HG03175 (cell line): Measurements from ENCODE around the gene SLC52A1.
"Not testable (repeated sequence)": the region's sequence is repeated elsewhere in the genome, so short reads cannot be mapped to it uniquely, and the experiment has no call there.

Source experiments
- ATAC-seq: cut with Tn5 transposase; IDR thresholded peaks from one replicate; pipeline ENCODE4 v1.9.1; 2021; ENCODE audit warnings: mild to moderate bottlenecking, moderate library complexity; ENCODE audit not compliant: unreplicated experiment

The SLC52A1 gene

DNA sequence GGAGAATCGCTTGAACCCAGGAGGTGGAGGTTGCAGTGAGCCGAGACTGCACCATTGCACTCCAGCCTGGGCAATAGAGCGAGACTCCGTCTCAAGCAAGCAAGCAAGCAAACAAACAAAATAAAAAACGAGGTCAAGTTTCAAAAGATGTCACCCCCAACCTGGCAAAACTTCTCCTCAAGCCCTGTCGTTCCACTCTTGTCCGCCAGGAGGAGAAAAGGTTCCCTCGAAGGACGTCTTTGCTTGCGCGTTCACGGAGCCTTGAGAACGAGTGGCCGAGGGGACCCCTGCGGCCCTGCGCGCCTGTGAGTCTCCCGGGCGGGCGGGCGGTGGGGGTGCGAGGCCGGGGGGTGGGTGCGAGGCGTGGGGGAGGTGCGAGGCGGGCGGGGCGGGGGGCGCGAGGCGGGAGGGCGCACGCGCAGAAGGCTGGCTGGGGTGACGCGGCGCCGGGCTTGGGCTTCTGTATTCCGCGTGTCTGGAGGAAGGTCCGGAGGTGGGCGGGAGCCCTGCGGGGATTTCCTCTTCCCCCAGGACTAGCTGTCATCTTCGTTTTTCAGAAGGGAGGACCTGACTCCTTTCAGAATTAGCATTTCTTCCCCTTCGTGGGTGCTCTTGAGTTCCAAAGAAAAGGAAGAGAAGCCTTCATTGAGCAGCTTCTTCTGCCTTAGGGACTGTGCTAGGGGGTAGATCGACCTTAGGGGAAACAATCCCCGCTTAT, 3.7 kb downstream of the SLC52A1 start:
- ATAC-seq, result no peak

DNA sequence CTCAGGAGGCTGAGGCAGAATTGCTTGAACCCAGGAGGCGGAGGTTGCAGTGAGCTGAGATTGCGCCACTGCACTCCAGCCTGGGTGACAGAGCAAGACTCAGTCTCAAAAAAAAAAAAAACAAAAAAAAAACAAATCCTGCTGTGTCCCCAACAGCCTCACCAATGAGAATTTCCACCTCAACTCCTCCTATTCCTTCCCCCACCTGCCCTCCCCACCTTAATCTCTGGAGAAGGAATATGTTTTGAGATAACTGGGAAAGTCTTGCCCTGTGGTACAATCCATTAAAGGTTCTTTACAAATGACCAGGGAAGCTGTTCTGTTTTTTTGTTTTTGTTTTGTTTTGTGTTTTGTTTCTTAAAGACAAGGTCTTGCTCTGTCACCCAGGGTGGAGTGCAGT, 5.1 kb downstream of the SLC52A1 start:
- ATAC-seq, result not testable (repeated sequence)

DNA sequence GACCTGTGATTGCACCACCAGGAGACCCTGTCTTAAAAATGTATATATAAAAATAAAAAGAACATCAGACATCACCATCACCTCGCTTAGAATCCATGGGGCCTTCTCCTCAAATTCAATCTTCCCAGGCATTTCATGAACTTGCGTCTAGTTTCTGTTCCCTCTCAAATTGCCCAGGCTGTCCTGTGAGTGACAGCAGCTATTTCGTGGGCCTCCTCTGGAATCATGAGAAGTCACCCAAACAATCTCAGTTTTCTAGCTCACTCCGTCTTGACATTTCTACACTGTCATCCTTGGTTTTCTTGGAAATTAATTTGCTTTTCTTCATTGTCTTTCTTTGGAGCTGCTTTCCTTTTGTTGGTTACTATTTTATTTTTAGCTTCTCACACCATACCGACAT, 7.3 kb downstream of the SLC52A1 start:
- ATAC-seq, result no peak

DNA sequence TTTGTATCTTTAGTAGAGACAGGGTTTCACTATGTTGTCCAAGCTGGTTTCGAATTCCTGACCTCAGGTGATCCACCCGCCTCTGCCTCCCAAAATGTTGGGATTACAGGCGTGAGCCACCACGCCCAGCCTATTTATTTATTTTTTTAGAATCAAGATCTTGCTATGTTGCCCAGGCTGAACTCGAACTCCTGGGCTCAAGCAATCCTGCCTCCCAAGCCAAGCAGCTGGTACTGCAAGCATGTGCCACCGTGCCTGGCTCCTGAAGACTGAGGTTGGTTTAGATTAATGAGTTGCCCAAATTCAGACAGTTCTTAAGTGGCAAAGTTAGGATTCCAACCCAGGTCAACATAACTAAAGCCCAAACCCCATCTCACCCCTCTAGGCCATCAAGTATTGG, 7.9 kb downstream of the SLC52A1 start:
- ATAC-seq, result no peak

DNA sequence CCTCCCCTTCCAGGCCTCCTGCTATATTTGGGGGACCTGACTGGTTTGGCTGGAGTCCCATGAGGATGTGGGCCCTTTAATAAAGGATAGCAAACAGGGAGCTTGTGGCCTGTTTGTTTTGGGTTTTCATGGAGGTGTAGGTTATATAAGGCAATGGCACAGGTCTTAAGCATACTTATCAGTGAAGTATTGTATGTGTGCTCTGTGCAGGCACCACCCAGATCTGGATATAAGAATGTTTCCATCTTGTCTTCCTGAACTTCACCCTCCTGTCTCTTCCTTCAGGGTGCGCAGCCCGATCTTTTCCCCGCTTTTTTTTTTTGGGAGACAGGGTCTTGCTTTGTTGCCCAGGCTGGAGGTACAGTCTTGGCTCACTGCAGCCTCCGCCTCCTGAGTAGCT, 10.6 kb downstream of the SLC52A1 start:
- no peak for ATAC-seq

DNA sequence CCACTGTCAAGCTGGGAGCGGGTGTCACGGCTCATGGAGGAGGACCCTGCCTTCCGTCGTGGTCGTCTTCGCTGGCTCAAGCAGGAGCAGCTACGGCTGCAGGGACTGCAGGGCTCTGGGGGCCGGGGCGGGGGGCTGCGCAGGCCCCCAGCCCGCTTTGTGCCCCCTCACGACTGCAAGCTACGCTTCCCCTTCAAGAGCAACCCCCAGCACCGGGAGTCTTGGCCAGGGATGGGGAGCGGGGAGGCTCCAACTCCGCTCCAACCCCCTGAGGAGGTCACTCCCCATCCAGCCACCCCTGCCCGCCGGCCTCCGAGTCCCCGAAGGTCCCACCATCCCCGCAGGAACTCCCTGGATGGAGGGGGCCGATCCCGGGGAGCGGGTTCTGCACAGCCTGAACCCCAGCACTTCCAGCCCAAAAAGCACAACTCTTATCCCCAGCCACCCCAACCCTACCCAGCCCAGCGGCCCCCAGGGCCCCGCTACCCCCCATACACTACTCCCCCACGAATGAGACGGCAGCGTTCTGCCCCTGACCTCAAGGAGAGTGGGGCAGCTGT, 11.6 kb downstream of the SLC52A1 start:
- no peak for ATAC-seq

DNA sequence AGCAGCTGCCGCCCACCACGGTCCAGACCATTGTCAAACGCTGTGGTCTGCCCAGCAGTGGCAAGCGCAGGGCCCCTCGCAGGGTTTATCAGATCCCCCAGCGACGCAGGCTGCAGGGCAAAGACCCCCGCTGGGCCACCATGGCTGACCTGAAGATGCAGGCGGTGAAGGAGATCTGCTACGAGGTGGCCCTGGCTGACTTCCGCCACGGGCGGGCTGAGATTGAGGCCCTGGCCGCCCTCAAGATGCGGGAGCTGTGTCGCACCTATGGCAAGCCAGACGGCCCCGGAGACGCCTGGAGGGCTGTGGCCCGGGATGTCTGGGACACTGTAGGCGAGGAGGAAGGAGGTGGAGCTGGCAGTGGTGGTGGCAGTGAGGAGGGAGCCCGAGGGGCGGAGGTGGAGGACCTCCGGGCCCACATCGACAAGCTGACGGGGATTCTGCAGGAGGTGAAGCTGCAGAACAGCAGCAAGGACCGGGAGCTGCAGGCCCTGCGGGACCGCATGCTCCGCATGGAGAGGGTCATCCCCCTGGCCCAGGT, 13.0 kb downstream of the SLC52A1 start:
- ATAC-seq, result no peak

DNA sequence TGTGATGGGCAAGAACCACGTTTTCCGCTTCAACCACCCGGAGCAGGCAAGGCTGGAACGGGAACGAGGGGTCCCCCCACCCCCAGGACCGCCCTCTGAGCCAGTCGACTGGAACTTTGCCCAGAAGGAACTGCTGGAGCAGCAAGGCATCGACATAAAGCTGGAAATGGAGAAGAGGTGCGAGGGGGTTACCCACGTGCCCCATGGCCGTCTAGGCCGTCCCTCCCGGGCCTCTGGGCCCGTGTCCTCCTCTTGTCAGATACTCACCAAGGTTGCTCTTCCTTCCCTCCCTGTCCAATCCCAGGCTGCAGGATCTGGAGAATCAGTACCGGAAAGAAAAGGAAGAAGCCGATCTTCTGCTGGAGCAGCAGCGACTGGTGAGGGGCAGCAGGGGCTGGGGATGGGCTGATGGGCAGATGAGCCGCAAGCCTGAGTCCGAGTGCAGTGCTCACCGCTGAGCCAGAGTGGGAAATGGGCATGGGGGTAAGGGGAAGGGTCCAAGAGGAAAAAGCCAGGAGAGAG, 14.7 kb downstream of the SLC52A1 start:
- ATAC-seq, result no peak

DNA sequence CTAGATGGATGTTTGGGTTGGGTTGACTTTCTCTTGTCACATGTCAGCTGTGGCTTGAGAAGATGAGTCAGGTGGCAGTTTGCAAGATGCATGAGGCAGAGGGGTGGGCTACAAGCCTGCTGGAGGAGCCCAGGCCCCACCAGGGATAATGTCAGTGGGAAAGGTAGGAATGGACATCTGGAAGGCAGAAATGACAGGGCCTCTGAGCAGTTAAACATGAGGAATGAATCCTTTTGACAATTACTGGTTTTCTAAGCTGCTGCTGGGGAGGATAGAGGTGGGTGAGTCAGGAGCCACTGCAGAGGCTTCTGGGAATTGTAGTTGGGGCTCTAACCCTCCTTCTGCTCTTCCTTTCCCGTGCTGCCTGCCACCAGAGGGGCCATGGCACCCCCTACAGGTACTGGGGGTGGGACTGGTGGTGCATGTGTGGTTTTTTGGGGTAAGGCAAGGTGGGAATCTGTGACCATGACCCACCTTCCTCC, 15.7 kb downstream of the SLC52A1 start:
- ATAC-seq, result no peak

DNA sequence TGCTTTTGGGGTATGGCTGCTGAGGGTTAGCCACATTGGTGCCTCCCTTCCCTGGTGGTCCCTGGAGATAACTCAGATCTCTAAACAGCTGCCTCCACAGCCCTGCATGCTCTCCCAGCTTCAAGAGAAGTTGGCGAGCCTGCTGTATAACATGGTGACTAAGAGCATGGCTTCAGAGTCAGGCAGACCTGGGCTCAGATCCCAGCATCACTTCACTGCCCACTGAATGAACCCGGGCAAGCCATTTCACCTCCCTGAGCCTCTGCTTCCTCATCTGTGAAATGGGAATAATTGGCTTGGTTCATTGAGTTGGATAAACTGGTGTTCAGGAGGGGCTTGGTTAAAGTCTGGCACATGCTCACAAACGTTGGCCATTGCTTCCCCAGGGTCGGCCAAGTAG, 20.9 kb downstream of the SLC52A1 start:
- no peak for ATAC-seq

DNA sequence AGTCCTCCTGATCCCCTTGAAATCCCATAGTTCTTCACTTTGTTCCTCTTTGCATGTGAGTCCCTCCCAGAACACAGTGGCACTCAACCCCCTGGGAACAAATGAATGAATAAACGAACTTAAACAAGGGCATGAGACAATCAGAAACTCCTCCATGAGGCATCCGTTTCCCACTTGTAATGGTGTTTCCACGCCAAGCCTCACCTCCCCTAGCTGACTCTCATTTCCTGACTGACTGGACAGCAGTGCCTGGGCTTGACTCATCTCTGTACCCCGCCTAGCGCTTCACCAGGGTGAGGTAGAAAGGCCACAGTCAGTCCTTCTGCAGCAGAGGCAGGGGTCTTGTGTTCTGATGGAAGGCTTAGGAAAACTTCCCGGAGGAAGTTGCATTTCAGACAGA, 23.3 kb downstream of the SLC52A1 start:
- ATAC-seq, result peak; percentile 52

DNA sequence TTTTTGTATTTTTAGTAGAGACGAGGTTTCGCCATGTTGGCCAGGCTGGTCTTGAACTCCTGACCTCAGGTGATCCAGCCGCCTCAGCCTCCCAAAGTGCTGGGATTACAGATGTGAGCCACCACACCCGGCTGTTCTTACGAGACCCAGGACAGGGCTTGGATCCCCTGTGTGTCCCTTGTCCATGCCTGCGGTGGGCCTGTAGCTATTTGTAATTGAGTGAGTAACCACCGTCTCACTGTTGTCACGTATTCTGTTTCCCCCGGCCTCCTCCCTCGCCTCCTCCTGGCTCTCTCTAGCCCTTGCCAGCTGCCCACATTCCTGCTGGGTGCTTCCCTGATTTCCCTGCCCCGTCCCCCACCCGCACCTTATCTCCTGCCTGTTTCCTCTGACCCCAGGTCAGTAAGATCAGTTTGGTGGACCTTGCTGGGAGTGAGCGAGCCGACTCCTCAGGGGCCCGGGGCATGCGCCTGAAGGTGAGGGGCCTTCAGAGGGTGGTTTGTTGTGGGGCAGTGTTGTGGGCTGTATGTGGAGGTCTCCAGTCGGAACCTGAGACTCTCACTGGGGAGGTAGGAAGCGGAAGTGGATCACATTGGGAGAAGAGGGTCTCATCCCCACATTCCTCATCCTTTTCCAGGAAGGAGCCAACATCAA, 31.9 kb downstream of the SLC52A1 start:
- no peak for ATAC-seq

DNA sequence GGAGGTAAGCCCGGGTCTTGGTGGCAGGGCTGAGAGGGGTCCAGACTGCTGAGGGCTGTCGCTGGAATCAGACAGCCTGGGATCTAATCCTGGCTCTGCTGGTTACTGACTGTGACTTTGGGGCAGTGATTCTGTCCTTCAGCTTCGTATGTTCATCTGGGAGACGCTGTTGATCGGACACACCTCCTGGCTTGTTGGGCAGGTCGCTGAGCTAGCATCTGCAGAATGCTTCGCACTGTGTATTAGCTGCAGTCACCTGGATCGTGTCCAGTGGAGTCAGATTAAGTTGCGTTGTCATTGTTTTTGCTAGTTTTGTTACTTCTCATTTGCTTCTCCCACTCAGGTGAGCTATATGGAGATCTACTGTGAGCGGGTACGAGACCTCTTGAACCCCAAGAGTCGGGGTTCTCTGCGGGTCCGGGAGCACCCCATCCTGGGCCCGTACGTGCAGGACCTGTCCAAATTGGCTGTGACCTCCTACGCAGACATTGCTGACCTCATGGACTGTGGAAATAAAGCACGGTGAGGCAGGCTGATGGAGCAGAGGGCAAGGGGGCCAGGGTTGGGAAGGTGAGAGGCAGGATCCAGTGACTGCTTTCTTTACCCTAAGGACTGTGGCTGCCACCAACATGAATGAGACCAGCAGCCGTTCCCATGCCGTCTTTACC, 33.0 kb downstream of the SLC52A1 start:
- ATAC-seq, result no peak

DNA sequence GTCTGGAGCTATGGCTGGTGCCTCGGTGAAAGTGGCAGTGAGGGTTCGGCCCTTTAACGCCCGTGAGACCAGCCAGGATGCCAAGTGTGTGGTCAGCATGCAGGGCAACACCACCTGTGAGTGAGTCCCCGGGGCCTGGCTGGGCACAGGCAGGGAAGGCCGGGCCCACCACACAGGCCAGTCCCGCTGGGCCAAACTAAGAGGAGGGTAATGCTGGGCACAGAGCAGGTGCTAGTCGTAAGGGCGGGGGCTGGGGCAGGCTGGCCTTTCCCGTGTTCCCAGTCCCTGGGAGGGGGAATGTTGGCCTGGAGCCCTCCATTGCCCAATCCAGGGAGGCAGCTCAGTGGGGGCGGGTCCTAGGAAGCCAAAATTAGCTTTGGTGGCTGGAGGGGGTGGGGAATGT, 35.0 kb downstream of the SLC52A1 start:
- no peak for ATAC-seq

DNA sequence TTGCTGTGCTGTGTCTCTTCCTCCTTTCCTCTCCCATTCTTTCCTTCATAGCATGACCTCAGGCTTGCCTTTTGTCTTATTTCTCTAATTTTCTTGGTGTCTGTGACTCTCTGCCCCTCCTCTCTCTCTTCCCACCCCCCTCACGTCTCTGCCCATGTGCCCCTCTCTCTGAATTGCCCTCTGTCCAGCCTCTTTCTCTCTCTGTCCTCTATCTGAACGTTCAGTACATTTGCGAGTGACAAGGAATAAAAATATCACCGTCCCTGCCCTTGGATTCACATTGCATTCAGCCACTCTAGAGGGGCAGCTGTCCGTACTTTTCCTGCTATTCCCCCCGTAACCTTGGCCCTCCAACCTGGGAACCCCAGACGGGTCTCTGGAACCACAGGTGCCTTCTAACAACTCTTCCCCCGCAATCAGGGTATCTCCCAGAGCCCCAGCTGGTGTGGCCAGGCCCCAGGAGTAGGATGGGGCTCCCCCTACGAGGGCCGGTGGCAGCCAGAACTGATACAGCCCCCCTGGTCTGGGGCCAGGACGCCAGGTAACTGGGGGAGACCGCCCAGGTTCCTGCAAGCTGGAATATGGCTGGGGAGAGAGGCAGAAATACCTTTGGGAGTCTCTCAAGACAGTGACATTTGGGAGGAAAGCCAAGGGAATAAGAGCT, 35.7 kb downstream of the SLC52A1 start:
- ATAC-seq, result no peak

DNA sequence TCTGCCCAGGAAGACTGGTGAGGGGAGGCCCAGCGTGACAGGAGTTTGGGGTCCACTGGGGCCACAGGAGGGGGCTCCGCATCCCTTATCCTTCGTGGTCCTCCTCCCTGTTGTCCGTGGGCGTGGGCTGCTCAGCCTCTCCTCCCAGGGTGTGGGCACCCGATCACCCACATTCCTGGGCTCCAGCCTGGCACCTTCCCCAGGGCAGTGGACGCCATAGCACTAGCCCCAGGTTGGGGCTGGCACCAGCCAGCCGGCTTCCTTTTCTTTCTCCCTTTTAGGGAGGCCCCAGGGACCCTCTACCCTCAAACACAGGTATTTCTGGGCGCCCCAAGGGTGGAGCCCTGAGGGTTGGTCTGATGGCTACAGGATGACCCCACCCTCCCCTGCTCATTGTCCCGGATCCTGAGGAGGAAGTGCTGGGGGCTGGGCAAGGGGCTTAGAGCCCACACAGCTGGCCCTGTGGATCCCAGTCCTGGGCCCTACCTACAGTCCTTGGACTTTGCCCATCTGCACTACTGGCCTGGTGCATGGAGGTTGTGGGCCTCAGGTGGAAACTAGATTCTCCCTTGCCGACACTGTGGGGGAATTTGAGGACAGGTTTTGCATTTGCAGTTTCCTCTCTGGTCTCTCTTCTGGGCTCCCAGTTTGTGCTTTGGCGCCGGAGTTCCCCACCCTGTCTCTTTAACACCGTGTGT, 36.3 kb downstream of the SLC52A1 start:
- no peak for ATAC-seq

DNA sequence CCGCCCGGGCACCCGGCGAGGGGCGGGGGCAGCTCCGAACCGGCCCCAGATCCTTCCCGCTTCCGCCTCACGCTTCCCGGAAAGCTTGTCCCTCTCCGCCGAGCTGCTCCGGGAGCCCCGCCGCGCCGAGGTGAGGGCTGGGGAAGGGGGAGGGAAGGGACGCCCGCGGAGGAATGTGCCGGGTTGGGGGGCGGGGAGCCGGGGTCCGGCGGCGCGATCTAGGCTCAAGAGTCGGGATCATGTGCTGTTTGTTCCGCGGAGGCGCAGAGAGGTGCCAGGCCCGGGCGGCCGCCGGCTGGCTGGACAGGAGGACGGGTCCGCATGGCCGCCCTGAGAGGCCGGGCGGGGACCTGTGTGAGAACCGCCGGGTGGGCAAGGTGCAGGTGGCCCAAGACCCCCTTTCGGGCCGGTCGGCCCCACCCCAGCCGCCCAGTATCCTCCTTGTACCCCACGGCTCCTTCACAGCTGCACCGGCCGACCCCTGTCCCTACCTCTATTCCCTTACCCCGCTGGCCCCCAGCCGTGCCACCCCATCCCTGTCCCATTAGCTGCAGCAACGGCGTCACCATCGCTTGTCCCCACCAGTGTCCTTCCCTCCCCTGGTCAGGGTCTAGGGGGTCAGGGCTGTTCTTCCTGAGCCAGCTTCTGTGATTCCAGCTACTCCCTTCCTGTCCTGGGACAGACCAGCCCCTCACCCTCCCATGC, 37.0 kb downstream of the SLC52A1 start:
- ATAC-seq, result no peak

DNA sequence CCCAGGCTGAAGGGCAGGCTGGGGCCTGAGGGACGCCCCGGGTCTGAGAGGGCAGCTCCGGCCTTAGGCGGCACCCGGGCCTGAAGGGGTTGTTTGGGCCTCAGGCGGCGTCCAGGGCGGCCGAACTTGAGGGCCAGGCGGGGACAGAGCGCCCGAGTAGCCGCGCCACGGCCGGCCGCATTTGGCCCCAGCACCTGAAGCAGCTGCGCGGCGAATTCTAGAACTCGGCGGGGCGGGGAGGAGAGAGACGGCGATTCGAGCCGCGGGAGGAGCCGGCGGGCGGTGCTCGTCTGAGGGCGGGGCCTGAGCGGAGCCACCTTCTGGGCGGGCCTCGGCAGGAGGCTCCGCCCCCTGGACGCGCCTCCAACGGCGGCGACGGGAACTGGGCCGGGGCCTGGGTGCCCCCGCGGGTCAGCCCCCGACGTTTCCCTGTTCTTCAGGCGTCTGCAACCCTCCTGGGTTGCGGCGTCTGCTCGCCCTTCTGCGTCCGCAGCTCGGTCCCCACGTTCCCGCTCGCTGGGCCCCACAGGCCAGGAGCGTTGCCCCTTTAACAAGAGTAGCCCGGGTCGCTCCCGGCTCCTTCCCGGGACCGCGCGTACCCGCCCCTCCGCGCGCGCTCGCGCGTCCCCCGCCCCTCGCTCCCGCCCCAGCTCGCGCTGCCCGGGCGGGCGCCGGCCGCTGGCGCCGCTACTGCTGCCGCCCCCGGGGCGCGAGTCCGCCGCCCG, 37.8 kb downstream of the SLC52A1 start, which contains the start of the genes INCA1 and KIF1C:
INCA1 (minus strand) TSS at position 221 of the 725 bp plus-strand sequence. CDS start 3,085 bp downstream, outside the sequence.
KIF1C (plus strand) TSS at position 649 of the 725 bp plus-strand sequence. CDS start 2,297 bp downstream, outside the sequence.
- peak; percentile 90 for ATAC-seq
